Fibroblast of lung (primary cell): ENCODE measurements around the gene STC2. TPM values are rescaled to one million over a fixed set of nuclear protein-coding genes. Genes with fewer than 3 reads are reported as not detected.

Experiments used
- DNase-seq, 2 donors: peaks; one replicate each; pipeline versions ENCODE4 v3.0.0 to v3.0.0-alpha.2; 2010; ENCODE audit warnings: low read depth in 2 of 2
- H2AFZ ChIP-seq: 2 replicates; pipeline ENCODE4 v1.5.1; 2012; ENCODE audit warnings: low read length, control low read depth, inconsistent platforms
- H3K27ac ChIP-seq: 2 replicates; pipeline ENCODE4 v1.5.1; 2011; ENCODE audit warnings: low read length, control low read depth; ENCODE audit not compliant: insufficient read depth
- H3K27me3 ChIP-seq: 2 replicates; pipeline ENCODE4 v1.5.1; 2011; ENCODE audit warnings: mild to moderate bottlenecking, low read length; ENCODE audit not compliant: control insufficient read depth, insufficient read depth
- H3K36me3 ChIP-seq: 2 replicates; pipeline ENCODE4 v1.5.1; 2011; ENCODE audit warnings: low read length; ENCODE audit not compliant: control insufficient read depth, insufficient read depth
- H3K4me1 ChIP-seq: 2 replicates; pipeline ENCODE4 v1.5.1; 2011; ENCODE audit warnings: low read length; ENCODE audit not compliant: control insufficient read depth, insufficient read depth; ENCODE audit errors: extremely low read depth
- H3K4me2 ChIP-seq: 2 replicates; pipeline ENCODE4 v1.5.1; 2011; ENCODE audit warnings: low read length, control low read depth; ENCODE audit not compliant: insufficient read depth; ENCODE audit errors: extremely low read depth
- H3K4me3 ChIP-seq, 4 experiments: fragments of 200-600 bp in 1 of 4; sonication (generic) in 1 of 4; replicated peaks in 1 of 4; 2 replicates each; pipeline ENCODE4 v1.5.1; 2011 to 2016; ENCODE audit warnings: low read length in 4 of 4, low read depth in 3 of 4, mild to moderate bottlenecking in 3 of 4, control low read depth in 2 of 4, inconsistent platforms in 1 of 4, mixed read lengths in 1 of 4; ENCODE audit not compliant: insufficient read depth in 1 of 4; ENCODE audit errors: control extremely low read depth in 1 of 4
- H3K79me2 ChIP-seq: 2 replicates; pipeline ENCODE4 v1.5.1; 2012; ENCODE audit warnings: mild to moderate bottlenecking, low read length, inconsistent platforms; ENCODE audit not compliant: control insufficient read depth, insufficient read depth
- H3K9ac ChIP-seq: 2 replicates; pipeline ENCODE4 v1.5.1; 2011; ENCODE audit warnings: mild to moderate bottlenecking, low read length, control low read depth; ENCODE audit not compliant: insufficient read depth
- H3K9me3 ChIP-seq: 2 replicates; pipeline ENCODE4 v1.5.1; 2012; ENCODE audit warnings: low read depth, low read length; ENCODE audit not compliant: control insufficient read depth, insufficient read depth
- H4K20me1 ChIP-seq: 2 replicates; pipeline ENCODE4 v1.5.1; 2011; ENCODE audit warnings: low read length; ENCODE audit not compliant: control insufficient read depth, insufficient read depth; ENCODE audit errors: extremely low read depth
- CTCF ChIP-seq, 2 donors: IDR thresholded peaks in 1 of 2; conservative IDR thresholded peaks in 1 of 2; 1 replicate in 1 of 2; 2 replicates in 1 of 2; pipeline ENCODE4 v1.5.1; 2011 to 2012; ENCODE audit warnings: low read length in 2 of 2, control low read depth in 1 of 2, inconsistent platforms in 1 of 2, low read depth in 1 of 2, mild to moderate bottlenecking in 1 of 2
- EZH2 ChIP-seq: IDR thresholded peaks from 2 replicates; pipeline ENCODE4 v1.5.1; 2012; ENCODE audit warnings: low read length, control low read depth, mild to moderate bottlenecking; ENCODE audit errors: missing control alignments
- polyA plus RNA-seq, 2 donors: library from polyadenylated mRNA; depleted of rRNA in 1 of 2; stranded (reverse) in 1 of 2; unstranded in 1 of 2; fragments of >200 nt; gene quantifications; 2 replicates each; pipeline ENCODE4 v1.2.1, GENCODE V29; 2011 to 2012; ENCODE audit warnings: missing spikeins in 1 of 2
- total RNA-seq: library from RNA; depleted of rRNA; stranded (reverse); fragments of >200 nt; gene quantifications from 2 replicates; pipeline ENCODE4 v1.2.1, GENCODE V29; 2014

The STC2 gene
- total and polyA plus RNA-seq, 2 donors (not counting 1 experiment from before 2014, with no cell fraction given) = 112 to 299 TPM

- no peak overlapping the region for H3K4me3 ChIP-seq
- no peaks in the 10 kb centered on the region for H3K79me2 ChIP-seq
- TF ChIP-seq EZH2 = no peak
- TF ChIP-seq CTCF (conservative IDR thresholded peaks at IDR 0.05 in 1 of 2, IDR thresholded peaks at IDR 0.05 in 1 of 2; ENCODE audit: low read depth in 1 of 2, low read length in 2 of 2) = no peak
- no peaks in the 10 kb centered on the region for H3K27me3 ChIP-seq
- peaks cover 12% of the 10 kb centered on the region for H3K4me1 ChIP-seq
- H4K20me1 ChIP-seq = no peaks in the 10 kb centered on the region
- no peak overlapping the region for H3K9ac ChIP-seq
- no peaks in the 10 kb centered on the region for H3K36me3 ChIP-seq
- no peak overlapping the region for H3K27ac ChIP-seq
- no peaks in the 10 kb centered on the region for H3K9me3 ChIP-seq
- H3K4me2 ChIP-seq = no peak overlapping the region
- no peak for DNase-seq
- no peak overlapping the region for H2AFZ ChIP-seq
These were observed 30.4 kb downstream of the STC2 start for GRCh38 chr5:173297813-173298212.

GRCh38 chr5:173296737-173297676 lies 31.2 kb downstream of the STC2 start:
- Histone ChIP-seq H4K20me1 (no peaks in the 10 kb centered on the region), H3K4me3 (no peak overlapping the region), H3K27ac (no peak overlapping the region), H3K9ac (no peak overlapping the region), H3K27me3 (no peaks in the 10 kb centered on the region), H3K36me3 (no peaks in the 10 kb centered on the region), H3K9me3 (no peaks in the 10 kb centered on the region), H3K79me2 (no peaks in the 10 kb centered on the region), H3K4me2 (no peak overlapping the region), H2AFZ (no peak overlapping the region), H3K4me1 (peaks cover 4% of the 10 kb centered on the region)
- no peak for TF ChIP-seq EZH2
- TF ChIP-seq CTCF (conservative IDR thresholded peaks at IDR 0.05 in 1 of 2, IDR thresholded peaks at IDR 0.05 in 1 of 2; ENCODE audit: low read depth in 1 of 2, low read length in 2 of 2) = no peak
- no peak for DNase-seq

- H3K9me3 ChIP-seq = no peaks in the 10 kb centered on the region
- H3K27ac ChIP-seq = no peak overlapping the region
- H3K27me3 ChIP-seq = no peaks in the 10 kb centered on the region
- DNase-seq = no peak
- peaks cover 3% of the 10 kb centered on the region for H3K4me1 ChIP-seq
- no peaks in the 10 kb centered on the region for H3K79me2 ChIP-seq
- no peak overlapping the region for H2AFZ ChIP-seq
- TF ChIP-seq EZH2 = no peak
- TF ChIP-seq CTCF (conservative IDR thresholded peaks at IDR 0.05 in 1 of 2, IDR thresholded peaks at IDR 0.05 in 1 of 2; ENCODE audit: low read depth in 1 of 2, low read length in 2 of 2) = no peak
- no peaks in the 10 kb centered on the region for H3K36me3 ChIP-seq
- no peaks in the 10 kb centered on the region for H4K20me1 ChIP-seq
- H3K4me3 ChIP-seq = no peak overlapping the region
- H3K4me2 ChIP-seq = no peak overlapping the region
- no peak overlapping the region for H3K9ac ChIP-seq
These were observed 32.4 kb downstream of the STC2 start for GRCh38 chr5:173295796-173296195.
